Lung (tissue), 12 donors: Measurements from ENCODE around the gene LAMB4. TPM values are rescaled to one million over a fixed set of nuclear protein-coding genes. Genes with fewer than 3 reads are reported as not detected.

Experiments used
- ATAC-seq: fragments of 200-7000 bp; cut with Tn5 transposase; one replicate; pipeline ENCODE4 v1.9.1; 2020; ENCODE audit warnings: moderate number of reproducible peaks; ENCODE audit not compliant: insufficient read depth, low FRiP score
- DNase-seq, 3 donors: peaks; one replicate each; pipeline ENCODE4 v3.0.0-alpha.2; 2013 to 2017
- H3K27ac ChIP-seq, 2 donors: one replicate each; pipeline ENCODE4 v1.5.1; 2013; ENCODE audit warnings: mild to moderate bottlenecking in 2 of 2, moderate library complexity in 2 of 2, control low read depth in 1 of 2, inconsistent platforms in 1 of 2, low read depth in 1 of 2, low read length in 1 of 2
- H3K27me3 ChIP-seq, 3 donors: one replicate each; pipeline ENCODE4 v1.5.1; 2013; ENCODE audit warnings: low read length in 2 of 3; ENCODE audit not compliant: control insufficient read depth in 3 of 3, insufficient read depth in 3 of 3
- H3K36me3 ChIP-seq, 4 donors: one replicate each; pipeline ENCODE4 v1.5.1; 2013; ENCODE audit warnings: low read length in 4 of 4, mild to moderate bottlenecking in 1 of 4, moderate library complexity in 1 of 4; ENCODE audit not compliant: control insufficient read depth in 4 of 4, insufficient read depth in 4 of 4
- H3K4me1 ChIP-seq, 5 donors: one replicate each; pipeline ENCODE4 v1.5.1; 2013; ENCODE audit warnings: low read length in 5 of 5, mild to moderate bottlenecking in 2 of 5, moderate library complexity in 1 of 5; ENCODE audit not compliant: control insufficient read depth in 5 of 5, insufficient read depth in 5 of 5
- H3K4me3 ChIP-seq: one replicate; pipeline ENCODE4 v1.5.1; 2013; ENCODE audit warnings: mild to moderate bottlenecking, control low read depth, moderate library complexity
- H3K9ac ChIP-seq, 2 donors: one replicate each; pipeline ENCODE4 v1.5.1; 2013; ENCODE audit warnings: low read length in 2 of 2, control low read depth in 1 of 2; ENCODE audit not compliant: insufficient read depth in 1 of 2
- H3K9me3 ChIP-seq, 4 donors: one replicate each; pipeline ENCODE4 v1.5.1; 2013; ENCODE audit warnings: low read length in 3 of 4, mild to moderate bottlenecking in 1 of 4, moderate library complexity in 1 of 4; ENCODE audit not compliant: control insufficient read depth in 4 of 4, insufficient read depth in 3 of 4
- WGBS, 2 donors: extraction: QIAGEN DNeasy Blood & Tissue Kit; methylation state at CpG; one replicate each; pipeline ENCODE4 v1.1.7; 2013; 5-methylcytosine and 5-hydroxymethylcytosine counted together
- polyA plus RNA-seq, 2 donors: library from polyadenylated mRNA; stranded (reverse); fragments of 200-250 nt; gene quantifications; one replicate each; pipeline ENCODE4 v1.2.1, GENCODE V29; 2013
- total RNA-seq, 2 donors: library from RNA; depleted of rRNA in 1 of 2; stranded (reverse); fragments of >200 nt in 1 of 2; gene quantifications; one replicate each; pipeline ENCODE4 v1.2.1, GENCODE V29; 2014 to 2021
- TF ChIP-seq, protein P1 (sequence below): IDR thresholded peaks from 2 replicates; pipeline ENCODE4 v1.5.1; 2012; ENCODE audit warnings: mild to moderate bottlenecking; ENCODE audit errors: control extremely low read depth, extremely low read depth
- donor health status: control.
- donor health status: control.
- donor health status: Bipolar disorder and iron deficiency.
- donor health status: healthy.
- donor health status: DM: yes; HTN: yes; CAD: no.

The LAMB4 gene
- total and polyA plus RNA-seq, 4 donors, result 0.06 to 0.63 (median 0.28) TPM

- H3K36me3 ChIP-seq, result no peaks in the 10 kb centered on the region
- no peaks in the 10 kb centered on the region for H3K27me3 ChIP-seq
- no peak for ATAC-seq
- no peak for DNase-seq
- 74 to 81% methylated on average over 6 of the region's 6 CpGs for WGBS, 2 donors
- peaks cover 0 to 13% (median 0%) of the 10 kb centered on the region in 5 donors for H3K4me1 ChIP-seq
- no peak overlapping the region for H3K4me3 ChIP-seq
- H3K9ac ChIP-seq, result no peak overlapping the region
- no peak overlapping the region for H3K27ac ChIP-seq
- no peaks in the 10 kb centered on the region for H3K9me3 ChIP-seq
- TF ChIP-seq, protein P1, sequence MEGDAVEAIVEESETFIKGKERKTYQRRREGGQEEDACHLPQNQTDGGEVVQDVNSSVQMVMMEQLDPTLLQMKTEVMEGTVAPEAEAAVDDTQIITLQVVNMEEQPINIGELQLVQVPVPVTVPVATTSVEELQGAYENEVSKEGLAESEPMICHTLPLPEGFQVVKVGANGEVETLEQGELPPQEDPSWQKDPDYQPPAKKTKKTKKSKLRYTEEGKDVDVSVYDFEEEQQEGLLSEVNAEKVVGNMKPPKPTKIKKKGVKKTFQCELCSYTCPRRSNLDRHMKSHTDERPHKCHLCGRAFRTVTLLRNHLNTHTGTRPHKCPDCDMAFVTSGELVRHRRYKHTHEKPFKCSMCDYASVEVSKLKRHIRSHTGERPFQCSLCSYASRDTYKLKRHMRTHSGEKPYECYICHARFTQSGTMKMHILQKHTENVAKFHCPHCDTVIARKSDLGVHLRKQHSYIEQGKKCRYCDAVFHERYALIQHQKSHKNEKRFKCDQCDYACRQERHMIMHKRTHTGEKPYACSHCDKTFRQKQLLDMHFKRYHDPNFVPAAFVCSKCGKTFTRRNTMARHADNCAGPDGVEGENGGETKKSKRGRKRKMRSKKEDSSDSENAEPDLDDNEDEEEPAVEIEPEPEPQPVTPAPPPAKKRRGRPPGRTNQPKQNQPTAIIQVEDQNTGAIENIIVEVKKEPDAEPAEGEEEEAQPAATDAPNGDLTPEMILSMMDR, result no peak
These were observed 34.2 kb upstream of the LAMB4 start for GRCh38 chr7:108164342-108164741.

GRCh38 chr7:108158776-108159175, 28.6 kb upstream of the LAMB4 start:
- H3K36me3 ChIP-seq, result no peaks in the 10 kb centered on the region
- no peaks in the 10 kb centered on the region for H3K9me3 ChIP-seq
- H3K9ac ChIP-seq, result no peak overlapping the region
- H3K27ac ChIP-seq, result no peak overlapping the region
- DNase-seq, result no peak
- TF ChIP-seq, protein P1, result no peak
- 78 to 87% methylated on average over 1 of the region's 1 CpG for WGBS, 2 donors
- no peaks in the 10 kb centered on the region for H3K27me3 ChIP-seq
- no peak overlapping the region for H3K4me3 ChIP-seq
- H3K4me1 ChIP-seq, result no peaks in the 10 kb centered on the region
- ATAC-seq, result no peak

DNA sequence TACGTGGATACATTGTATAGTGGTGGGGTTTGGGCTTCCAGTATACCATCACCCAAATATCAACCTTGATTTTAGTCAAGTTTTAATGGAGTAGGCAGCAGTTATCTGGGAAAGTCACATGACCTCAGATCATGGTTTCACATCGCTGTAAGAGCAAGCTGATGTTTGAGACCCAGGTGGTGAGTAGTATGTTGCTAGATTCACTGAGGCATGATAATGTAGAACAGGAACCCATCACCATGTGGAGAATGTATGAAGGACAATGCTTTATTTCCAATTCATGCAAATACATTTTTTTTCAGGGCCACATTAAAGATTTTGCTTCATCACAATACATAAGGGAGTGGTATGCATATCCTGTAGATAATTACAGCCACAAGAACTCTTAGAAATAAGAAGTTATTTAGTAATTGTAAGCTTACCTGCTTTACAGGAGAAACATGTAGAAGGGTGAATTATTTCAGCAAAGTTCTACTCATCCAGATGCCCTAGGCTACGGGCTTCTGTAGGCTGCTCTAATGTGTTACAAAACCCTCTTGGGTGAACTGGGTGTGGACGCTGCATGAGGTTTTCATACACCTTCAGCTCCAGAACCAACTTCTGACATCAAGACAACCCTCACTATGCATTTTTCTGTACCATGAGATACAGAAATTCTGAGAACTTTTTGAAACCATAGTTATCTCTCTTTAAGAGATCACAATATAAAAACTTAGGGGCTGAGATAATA, 27.6 kb upstream of the LAMB4 start:
- H3K27me3 ChIP-seq, result no peaks in the 10 kb centered on the region
- H3K9me3 ChIP-seq, result no peaks in the 10 kb centered on the region
- no peaks in the 10 kb centered on the region for H3K36me3 ChIP-seq
- DNase-seq (no peak), ATAC-seq (no peak)
- no peak overlapping the region for H3K4me3 ChIP-seq
- H3K9ac ChIP-seq, result no peak overlapping the region
- WGBS, 2 donors, result 94 to 96% methylated on average over 4 of the region's 4 CpGs
- TF ChIP-seq, protein P1, result no peak
- no peak overlapping the region for H3K27ac ChIP-seq
- no peaks in the 10 kb centered on the region for H3K4me1 ChIP-seq
